DMS153 treated with DMSO at 0.1 percent for 48 hours (cell line): ENCODE data around the gene TMPRSS13.

Source experiments
- DNase-seq: peaks from one replicate; lab custom pipeline; 2025; ENCODE audit not compliant: unreplicated experiment; lab: John Stamatoyannopoulos, UW

TMPRSS13 gene

GRCh38 chr11:117914398-117914761 is 14.8 kb downstream of the TMPRSS13 start:
- DNase-seq, result no peak

GRCh38 chr11:117913736-117914397 is 15.3 kb downstream of the TMPRSS13 start:
- DNase-seq, result no peak

DNA sequence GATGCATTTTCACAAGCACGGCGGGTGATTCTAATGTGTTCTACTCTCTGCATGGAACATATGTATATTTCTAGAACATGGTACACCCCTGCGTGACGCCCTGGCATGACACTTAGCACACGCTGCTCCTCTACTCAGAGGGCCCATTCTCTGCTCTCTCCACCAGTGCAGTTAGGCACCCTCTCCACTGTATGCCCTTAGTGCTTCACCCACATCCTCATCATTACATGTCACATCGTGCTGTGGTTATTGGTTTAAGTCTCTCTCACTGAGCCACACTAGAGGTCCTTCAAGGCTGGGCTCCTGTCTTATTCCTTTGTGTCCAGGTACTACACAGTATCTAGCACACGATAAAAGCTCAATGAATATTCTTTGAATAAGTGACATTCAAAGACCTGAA is 16.7 kb downstream of the TMPRSS13 start:
- DNase-seq, result no peak

DNA sequence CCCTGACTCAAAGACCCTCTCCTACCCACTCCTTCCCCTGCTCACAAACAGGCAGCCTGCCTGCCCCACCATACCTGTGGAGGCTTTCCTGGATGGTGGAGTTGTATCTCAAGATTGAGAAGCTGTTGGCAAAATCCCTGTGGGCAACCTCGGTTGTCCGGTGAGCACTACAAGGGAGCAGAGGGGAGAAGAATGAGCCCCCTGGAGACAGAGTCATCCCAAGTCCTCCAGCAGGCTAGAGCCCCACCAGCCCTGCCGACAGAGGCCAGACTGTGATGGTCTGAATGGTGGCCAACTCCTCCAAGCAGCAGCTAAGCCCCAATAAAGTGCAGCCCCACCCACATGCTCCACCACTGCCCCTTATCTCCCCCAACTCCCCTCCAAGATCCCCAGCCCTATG is 17.5 kb downstream of the TMPRSS13 start:
- no peak for DNase-seq

GRCh38 chr11:117910941-117911655 is 18.1 kb downstream of the TMPRSS13 start:
- no peak for DNase-seq

DNA sequence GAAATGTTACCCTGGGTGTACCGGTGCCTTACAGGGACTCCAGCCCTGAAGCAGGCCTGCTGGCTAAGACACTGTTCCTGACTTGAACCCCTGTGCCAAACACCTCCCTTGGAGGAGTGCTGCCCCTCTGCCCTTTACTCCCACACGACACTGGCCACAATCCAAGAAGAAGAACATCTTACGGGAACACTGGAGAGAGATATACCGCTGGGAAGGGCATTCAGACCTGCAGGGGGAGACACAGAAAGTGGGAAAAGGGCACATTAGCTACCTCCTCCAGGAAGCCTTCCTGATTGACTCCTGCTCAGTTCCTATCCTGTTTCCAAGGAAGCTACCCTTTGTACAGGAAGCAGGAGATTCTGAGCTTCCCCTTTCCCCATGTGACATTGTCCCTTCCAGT is 18.7 kb downstream of the TMPRSS13 start:
- no peak for DNase-seq

GRCh38 chr11:117909611-117910382 is 19.4 kb downstream of the TMPRSS13 start:
- DNase-seq, result no peak

DNA sequence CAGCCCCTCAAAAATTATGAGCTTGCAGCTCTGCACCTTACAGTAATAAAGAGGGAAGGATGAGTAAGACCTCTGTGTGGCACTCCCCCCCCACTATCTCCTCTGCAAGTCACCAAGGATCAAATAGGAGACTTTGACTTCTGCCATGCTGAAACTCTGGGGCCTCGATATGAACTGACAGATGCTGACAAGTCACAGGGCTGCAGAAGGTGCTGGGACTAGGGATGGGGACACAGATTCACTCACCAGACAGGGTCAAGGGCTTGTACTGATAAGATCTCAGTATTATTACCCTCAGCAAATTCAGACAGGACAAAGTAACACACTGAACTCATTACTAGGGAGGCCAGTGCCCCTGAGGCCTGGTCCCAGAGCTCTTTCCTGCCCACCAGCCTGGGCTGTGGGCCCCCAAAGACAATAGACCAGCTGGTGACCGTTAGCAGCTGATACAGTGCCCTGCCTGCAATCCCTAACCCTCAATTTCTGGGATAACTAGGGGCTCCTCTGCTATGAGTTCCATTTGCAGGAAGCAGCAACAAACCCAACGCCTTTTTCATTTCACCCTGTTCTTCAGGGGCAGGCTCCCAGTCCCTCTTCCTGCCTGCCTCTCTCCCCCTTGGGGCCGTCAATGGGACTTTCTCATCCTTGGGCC is 20.1 kb downstream of the TMPRSS13 start:
- DNase-seq, result no peak

DNA sequence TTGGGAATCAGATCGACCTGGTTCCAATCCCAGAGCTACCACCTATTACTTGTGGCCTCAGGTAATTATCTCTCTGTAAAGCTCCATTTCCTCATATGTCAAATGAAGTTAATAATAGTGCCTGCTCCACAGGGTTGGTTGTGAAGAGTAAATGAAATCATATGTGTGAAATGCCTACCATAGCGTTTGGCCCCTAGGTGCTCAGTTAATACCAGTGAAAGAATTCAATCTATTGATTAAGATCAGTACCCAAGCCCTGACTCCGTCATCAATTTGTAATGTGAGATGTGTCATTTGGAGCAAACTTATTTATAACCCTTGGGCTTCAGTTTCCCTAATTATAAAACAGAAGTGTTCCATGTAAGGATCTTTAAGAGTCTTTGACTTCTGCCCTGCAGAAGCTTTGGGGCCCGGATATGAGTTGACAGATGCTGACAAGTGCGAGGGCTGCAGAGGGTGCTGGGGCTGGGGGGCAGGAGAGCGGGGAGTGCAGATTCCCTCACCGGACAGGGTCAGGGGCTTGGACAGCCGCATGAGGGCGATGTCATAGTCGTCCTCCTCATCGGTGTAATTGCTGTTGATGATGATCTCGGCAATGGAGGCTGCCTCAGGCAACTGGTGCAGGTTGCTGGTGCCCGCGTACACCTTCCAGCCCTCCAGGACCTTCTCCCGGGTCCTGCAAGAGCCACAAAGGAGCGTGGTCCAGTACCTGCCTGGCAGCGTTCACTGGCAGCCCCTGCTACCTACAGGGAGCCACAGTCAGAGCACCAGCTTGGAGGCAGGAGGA is 20.9 kb downstream of the TMPRSS13 start:
- DNase-seq, result no peak

DNA sequence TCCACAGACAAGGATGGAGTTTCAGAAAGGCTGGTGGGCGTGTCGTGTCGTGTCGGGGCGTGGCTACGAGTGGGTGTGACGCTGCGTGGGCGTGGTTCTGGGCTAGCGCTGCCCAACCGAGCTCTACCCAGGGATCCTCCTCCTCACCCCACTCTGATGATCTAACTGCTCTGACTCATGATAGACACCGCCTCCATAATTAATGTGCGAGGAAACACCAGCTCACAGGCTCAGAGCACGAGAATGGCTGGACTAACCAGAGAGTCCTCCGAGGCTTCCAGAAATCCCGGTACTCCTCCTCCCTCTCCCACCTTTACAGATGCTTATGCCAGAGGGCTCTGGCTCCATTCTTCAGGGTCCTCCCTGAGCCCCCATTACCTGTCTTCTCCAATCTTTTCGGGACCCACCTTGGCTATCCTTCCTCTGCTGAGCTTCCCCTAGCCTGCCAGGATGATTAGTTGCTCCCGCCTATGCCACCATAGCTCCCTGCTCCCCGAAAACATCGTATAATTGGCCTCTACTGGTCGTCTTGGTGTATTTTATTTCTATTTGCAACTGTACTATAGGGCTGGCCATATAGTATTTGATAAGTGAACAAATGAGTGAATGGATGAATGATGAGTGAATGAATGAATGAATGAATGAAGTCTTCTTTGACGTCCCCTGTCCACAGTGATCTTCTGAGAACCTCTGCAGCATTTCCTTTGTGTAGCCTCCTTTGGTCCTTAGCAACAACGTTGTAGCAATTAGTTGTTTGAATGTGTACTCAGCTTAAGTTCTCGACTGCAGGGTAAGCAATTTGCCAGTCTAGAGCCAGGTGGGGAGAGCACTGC is 21.7 kb downstream of the TMPRSS13 start:
- DNase-seq, result peak; percentile 97

DNA sequence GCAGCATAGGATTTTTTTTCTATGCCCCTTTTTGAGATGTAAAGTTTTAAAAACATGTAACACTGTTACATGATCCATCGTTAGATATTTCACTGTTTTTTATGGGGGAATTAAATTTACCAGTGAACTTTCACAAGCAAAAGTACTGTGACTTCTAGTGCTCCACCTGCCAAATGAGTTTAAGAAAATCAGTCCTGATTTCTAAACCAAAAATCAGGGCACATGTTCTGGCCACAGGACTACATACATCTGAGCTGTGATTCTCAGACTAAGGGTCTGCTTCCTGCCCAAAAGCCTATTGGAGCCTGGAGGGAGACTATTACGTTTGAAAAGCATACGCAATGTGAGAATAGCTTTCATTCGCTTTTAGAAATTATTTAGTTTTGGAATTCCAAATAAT is 22.5 kb downstream of the TMPRSS13 start:
- DNase-seq, result no peak

- no peak for DNase-seq
Observed at GRCh38 chr11:117906126-117906525, 23.1 kb downstream of the TMPRSS13 start.

DNA sequence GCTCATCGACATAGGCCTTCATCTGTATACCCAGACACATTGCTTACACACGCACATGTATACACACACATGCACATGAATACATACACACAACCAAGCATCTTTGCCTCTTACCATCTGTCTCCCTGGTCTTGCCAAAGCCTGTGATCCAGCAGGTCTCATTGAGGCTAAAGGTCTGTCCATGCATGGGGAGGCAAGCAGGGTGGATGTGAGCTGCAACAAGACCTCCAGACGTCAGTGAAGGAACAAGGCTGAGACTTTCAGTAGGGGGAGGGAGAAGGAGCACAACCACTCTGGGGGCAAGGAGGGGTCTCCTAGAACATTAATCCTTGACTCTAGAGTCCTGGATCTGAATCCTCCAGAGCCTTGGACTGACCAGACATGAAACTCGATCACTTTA is 23.7 kb downstream of the TMPRSS13 start:
- no peak for DNase-seq

- DNase-seq, result no peak
Observed at GRCh38 chr11:117903505-117904382, 25.5 kb downstream of the TMPRSS13 start.

DNA sequence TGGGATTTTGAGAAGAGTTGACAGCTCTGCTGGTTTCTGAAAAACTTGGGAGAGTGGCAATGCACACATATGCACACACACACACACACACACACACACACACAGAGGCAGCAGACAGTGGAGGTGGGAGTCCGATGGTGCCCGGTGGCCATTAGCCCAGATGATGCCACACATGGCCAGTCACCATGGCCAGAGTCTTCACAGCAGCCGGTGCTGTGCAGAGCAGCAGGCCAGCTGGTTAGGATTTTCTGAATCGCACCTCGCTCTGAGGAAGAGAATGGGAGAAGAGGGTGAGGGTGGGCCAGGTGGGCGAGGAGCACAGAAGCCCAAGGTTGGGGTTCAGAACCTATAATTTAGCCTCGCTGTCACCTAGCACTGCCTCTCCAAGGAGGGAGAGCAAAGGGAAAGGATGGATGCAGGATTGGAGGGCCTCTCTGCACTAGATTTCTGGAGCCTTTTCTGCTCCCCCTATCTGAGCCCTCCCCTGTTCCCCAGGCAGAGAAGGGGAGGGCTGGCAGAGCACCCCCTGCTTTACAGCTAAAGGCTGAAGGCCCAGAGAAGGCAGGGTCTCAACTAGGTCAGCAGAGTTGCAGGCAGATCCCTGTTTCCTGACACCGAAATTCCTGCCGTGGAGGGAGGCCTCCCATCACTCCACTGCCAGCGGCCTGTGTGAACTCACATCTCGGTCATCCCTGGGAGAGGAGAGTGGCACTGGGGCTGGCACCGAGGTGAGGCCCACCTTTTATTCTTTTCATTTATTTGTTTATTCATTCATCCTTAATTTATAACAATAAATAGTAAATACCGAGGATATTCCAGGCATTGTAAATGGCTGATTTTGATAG is 27.0 kb downstream of the TMPRSS13 start:
- DNase-seq, result no peak

- DNase-seq, result no peak
Observed at GRCh38 chr11:117901601-117902000, 27.6 kb downstream of the TMPRSS13 start.

DNA sequence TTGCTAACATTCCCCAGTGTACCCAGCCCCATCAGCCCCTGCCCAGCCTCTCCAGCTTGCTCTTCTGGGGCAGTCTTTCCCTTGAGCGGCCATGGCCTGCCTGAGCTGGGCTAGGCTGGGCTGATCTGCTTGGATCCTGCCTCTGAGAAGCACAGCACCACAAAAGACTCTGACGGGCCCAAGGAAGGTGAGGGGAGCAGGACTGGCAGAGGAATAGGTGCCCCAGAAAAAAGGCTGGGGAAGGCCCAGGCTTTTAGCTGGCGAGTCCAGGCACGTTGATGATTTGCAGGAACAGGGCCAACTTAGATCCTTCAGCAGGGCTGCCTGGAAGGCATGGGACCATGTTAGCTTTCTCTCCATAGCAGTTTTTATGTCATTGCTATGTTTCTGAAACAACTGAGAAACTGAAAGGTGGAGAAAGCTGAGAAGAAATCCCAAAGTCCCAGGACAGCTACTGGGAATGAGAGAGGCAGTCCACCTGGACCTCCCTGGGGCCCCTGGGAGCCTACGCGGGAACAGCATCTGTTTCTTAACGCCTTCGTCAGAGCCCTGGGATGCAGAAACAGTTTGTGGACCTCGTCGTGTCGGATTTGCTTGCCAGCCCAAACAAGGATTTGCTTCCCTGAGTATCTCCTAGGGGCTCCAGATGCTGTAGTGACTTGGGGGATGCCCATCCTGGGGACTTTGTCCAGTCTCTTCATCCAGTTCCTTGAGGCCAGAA is 28.3 kb downstream of the TMPRSS13 start:
- no peak for DNase-seq
